PC-9 (cell line): Measurements from ENCODE around the gene ARMH4.

Source experiments
- EZH2 ChIP-seq: fragments of 200-600 bp; sonication (generic); IDR thresholded peaks from 2 replicates; pipeline ENCODE4 v1.8.0; 2017; ENCODE audit warnings: antibody characterized with exemption, low read depth
- TF ChIP-seq, protein P1 (sequence below): fragments of 200-600 bp; sonication (generic); conservative IDR thresholded peaks from 2 replicates; pipeline ENCODE4 v1.6.1; 2017; ENCODE audit warnings: mixed run types, antibody characterized with exemption, mild to moderate bottlenecking, moderate library complexity

- TF ChIP-seq, protein P1, sequence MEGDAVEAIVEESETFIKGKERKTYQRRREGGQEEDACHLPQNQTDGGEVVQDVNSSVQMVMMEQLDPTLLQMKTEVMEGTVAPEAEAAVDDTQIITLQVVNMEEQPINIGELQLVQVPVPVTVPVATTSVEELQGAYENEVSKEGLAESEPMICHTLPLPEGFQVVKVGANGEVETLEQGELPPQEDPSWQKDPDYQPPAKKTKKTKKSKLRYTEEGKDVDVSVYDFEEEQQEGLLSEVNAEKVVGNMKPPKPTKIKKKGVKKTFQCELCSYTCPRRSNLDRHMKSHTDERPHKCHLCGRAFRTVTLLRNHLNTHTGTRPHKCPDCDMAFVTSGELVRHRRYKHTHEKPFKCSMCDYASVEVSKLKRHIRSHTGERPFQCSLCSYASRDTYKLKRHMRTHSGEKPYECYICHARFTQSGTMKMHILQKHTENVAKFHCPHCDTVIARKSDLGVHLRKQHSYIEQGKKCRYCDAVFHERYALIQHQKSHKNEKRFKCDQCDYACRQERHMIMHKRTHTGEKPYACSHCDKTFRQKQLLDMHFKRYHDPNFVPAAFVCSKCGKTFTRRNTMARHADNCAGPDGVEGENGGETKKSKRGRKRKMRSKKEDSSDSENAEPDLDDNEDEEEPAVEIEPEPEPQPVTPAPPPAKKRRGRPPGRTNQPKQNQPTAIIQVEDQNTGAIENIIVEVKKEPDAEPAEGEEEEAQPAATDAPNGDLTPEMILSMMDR = no peak
- TF ChIP-seq EZH2 = no peak
Measured at GRCh38 chr14:58177125-58177524, 25.1 kb upstream of the ARMH4 start.
